GF-D8 (cell line): ENCODE measurements around the gene SDHD.
A peak's percentile ranks its signal among the peaks of the same experiment; 100 is the strongest.
"Not testable (repeated sequence)": the region's sequence is repeated elsewhere in the genome, so short reads cannot be mapped to it uniquely, and the experiment has no call there.

Source experiments
- DNase-seq: peaks from one replicate; lab custom pipeline; 2025; lab: John Stamatoyannopoulos, UW

Gene SDHD

DNA sequence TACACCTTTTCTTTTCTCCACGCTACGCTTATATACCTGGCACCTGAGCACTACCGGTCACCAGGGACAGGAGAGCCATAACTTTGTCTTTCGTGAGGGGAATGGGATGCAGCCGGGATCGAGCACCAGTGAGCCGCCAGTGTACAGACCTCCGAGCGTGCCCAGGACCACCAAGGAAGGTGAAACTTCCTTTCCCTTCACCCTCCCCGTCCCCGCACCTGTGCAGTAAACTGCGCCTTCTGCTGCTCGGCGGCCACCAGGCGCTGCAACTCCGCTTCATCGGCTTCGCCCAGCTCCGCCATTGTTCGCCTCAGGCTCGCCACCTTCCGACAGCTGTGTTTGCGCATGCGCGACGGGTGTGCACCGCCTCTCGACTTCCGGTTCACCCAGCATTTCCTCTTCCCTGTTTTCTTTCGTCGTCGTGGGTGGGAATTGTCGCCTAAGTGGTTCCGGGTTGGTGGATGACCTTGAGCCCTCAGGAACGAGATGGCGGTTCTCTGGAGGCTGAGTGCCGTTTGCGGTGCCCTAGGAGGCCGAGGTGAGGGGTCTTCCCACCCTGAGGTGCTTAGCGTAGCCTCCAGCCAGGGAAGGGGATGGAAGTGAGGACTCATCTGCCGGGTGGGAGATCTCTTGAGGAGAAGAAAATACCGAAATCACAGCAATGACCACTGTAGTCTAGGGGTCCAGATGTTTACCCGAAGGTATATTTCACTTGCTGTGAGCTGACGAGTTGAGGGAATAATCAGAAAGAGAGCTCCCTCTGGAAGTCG, at the start of gene SDHD, which contains the start of gene TIMM8B:
SDHD (plus strand) TSS at position 452 of the 770 bp plus-strand sequence; CDS start at position 487, 35 bp downstream.
TIMM8B (minus strand) TSS at position 335 of the 770 bp plus-strand sequence; CDS start at position 302, 33 bp downstream.
- peak; percentile 100 for DNase-seq

DNA sequence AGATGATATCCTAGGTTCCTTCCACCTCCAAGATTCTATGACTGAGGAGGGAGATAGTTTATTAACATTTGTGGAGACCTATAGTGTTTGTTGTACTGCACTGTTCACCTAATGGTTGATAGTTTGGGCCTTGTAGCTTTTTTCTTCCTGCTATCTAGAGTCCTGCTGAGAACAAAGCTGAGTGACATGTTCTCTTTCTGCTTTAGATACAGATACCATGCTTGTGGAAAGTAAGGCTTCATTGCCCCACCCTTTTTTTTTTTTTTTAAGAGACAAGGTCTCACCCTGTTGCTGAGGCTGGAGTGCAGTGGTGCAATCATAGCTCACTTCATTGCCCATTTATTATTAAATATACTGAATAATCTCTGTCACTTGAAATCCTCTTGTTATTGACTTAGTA, 49.1 kb upstream of the SDHD start:
- no peak for DNase-seq

DNA sequence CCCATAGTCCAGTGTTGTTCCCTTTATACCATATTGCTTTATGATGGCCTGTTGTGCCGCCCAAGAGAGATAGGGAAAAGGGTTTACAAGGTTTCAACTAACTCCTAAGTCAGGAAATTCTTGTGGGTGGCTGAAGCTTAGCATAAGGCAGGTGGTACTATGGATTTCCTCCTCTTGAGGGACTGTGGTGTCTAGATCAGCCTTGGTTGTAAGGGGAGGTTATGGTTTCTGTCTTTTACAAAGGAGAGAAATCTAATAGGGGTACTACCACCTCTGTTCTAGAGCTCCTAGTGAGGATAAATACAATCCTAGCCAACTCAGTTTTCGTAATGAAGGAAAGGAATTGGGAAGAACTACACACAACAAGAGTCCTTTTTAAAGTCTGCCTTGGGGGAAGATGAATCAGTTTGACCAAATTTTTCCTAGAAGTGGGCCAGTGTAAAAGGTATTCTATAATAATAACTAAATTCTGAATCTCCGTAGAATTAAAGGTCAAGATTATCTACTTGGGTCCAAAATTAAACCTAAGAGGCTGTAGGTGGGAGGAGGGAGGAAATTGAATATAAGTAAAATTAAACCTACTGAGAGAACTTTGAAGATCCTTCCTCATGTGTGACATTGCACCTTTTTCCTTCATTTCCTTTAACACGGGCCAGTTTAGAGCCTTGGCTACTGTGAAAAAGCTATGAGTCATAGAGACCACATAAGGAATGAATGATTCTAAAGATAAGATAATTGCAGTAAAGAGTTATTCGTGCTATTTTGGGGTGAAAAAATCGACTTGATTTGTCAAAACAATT, 44.3 kb upstream of the SDHD start:
- DNase-seq, result peak; percentile 60

DNA sequence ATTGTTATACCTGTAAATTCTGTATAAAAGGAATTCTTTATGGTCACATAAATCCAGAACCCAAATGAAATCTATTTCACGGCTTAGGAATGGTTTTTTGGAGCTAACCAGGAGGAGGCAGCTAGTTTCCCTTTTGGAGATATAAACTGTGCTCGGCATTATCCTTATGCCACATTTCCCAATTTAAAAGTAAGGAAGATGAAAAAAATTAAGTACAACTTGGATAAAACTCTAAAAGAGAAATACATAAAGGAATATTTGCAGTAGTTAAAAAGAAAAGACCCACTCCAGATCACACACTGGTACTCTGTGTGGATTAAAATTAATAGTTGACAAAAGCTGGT, 43.7 kb upstream of the SDHD start:
- DNase-seq, result no peak

DNA sequence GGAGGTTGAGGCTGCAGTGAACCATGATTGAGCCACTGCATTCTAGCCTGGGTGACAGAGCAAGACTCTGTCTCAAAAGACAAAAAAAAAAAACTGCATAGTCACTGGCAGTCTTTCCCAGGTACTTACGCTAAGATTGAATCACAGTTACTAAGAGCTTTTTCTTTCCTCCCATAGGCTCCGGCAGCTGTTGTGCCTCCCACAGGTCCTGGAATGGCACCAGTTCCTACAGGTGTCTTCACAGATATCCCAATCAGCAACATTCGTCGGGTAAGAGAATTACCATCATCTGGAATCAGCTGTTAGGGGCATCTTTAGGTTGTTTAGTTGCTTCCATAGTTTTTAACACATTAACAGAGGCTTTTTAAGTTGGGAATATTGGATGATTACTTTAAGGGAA, 41.7 kb upstream of the SDHD start:
- no peak for DNase-seq

DNA sequence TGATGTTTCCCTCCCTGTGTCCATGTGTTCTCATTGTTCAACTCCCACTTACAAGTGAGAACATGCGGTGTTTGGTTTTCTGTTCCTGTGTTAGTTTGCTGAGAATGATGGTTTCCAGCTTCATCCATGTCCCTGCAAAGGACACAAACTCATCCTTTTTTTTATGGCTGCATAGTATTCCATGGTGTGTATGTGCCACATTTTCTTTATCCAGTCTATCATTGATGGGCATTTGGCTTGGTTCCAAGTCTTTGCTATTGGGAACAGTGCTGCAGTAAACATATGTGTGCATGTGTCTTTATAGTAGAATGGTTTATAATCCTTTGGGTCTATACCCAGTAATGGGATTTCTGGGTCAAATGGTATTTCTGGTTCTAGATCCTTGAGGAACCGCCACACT, 40.0 kb upstream of the SDHD start:
- not testable (repeated sequence) for DNase-seq

DNA sequence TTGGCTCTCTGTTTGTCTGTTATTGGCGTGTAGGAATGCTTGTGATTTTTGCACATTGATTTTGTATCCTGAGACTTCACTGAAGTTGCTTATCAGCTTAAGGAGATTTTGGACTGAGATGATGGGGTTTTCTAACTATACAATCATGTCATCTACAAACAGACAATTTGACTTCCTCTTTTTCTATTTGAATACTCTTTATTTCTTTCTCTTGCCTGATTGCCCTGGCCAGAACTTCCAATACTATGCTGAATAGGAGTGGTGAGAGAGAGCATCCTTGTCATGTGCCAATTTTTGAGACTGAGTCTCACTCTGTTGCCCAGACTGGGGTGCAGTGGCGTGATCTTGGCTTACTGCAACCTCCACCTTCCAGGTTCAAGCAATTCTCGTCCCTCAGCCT, 38.4 kb upstream of the SDHD start:
- DNase-seq, result not testable (repeated sequence)

DNA sequence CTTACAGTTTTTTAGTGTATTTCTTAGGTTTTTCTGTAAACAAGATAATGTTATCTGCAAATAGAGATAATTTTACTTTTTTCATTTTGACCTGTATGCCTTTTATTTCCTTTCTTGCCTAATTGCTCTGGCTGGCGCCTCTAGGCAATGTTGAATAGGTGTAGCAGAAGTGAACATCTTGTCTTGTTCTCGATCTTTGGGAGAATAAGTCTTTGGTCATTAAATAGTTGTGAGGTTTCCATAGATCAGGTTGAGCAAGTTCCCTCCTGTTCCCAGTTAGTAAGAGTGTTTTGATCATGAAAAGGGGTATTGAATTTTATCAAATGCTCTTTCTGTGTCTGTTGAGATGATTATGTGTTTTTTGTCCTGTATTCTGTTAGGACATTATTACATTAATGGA, 36.9 kb upstream of the SDHD start:
- no peak for DNase-seq

DNA sequence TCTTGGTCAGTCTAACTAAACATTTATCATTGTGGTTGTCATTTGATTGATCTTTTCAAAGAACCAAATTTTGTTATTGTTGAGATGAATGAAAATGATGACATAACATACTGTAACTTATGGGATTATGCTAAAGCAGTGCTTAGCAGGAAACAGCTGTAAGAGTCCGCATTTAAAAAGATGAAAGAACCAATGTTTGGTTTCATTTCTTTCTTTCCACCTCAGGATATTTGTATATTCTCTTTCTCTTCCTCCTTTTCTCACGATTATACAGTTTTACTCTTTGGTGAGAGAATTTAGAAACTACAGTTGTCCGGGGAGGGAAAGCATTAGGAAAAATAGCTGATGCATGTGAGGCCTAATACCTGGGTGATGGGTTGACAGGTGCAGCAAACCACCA, 36.0 kb upstream of the SDHD start:
- DNase-seq, result no peak

DNA sequence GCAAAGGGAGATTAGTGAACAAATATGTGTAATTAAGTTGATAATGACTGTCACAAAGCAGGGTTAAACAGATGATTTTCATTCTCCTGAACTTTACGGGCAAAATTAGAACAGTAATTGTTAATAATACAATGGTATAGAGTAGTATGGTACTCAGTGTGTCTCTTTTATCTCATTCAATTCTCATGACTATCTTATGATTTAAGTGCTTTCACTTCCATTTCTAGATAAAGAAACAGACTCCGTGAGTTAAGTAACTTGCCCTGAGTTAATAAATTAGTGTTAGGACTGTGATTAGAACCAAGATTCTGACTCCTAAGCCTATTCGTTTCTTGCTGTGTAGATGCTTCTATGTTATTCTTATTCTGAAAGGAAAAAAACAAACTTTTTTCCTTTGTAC, 34.9 kb upstream of the SDHD start:
- no peak for DNase-seq

DNA sequence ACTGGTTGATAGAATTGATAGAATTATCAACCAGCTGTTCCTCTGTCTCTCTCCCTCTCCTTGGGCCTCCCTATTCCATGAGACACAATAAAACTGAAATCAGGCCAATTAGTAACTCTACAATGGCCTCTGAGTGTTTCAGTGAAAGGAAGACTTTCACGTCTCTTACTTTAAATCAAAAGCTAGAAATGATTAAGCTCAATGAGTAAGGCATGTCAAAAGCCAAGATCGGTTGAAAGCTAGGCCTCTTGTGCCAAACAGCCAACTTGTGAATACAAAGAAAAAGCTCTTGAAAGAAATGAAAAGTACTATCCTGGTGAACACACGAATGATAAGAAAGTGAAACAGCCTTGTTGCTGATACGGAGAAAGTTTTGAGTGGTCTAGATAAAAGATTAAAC, 29.5 kb upstream of the SDHD start:
- no peak for DNase-seq

DNA sequence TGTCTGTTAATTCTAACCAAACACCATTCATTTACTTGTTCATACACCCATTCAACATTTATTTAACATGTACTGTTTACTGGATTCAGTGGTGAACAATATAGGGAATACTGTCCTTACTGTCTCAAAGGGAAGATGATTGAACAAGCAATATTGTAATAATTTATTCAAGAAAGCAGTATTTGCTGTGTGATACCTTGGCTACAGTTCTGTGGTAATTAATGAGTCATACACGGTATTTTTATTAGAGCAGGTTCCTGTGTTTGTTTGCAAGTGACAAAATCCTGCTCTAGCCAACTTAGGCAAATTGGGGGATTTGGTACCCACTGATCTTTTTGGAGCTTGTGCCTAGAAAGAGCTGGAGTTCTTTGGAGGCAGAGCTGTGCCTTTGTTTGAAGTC, 28.6 kb upstream of the SDHD start:
- DNase-seq, result no peak

DNA sequence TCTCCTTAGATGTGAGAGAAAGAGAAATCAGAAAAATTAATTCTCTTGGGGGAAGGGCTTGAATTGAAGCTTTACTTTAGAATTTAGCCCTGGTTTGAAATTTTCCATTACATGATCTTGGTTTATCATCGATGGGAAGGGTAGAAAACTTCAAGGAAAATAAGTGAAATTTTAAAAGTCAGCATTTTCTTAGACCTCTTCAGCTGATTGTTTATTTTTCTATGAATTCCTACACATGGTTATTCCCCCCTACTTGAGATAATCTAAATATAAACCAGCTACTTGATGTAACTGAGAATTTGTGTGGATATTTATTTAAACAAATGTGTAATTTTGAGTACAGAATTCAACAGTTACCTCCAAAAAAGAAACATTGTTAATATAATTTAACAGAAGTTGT, 23.8 kb upstream of the SDHD start:
- DNase-seq, result no peak

DNA sequence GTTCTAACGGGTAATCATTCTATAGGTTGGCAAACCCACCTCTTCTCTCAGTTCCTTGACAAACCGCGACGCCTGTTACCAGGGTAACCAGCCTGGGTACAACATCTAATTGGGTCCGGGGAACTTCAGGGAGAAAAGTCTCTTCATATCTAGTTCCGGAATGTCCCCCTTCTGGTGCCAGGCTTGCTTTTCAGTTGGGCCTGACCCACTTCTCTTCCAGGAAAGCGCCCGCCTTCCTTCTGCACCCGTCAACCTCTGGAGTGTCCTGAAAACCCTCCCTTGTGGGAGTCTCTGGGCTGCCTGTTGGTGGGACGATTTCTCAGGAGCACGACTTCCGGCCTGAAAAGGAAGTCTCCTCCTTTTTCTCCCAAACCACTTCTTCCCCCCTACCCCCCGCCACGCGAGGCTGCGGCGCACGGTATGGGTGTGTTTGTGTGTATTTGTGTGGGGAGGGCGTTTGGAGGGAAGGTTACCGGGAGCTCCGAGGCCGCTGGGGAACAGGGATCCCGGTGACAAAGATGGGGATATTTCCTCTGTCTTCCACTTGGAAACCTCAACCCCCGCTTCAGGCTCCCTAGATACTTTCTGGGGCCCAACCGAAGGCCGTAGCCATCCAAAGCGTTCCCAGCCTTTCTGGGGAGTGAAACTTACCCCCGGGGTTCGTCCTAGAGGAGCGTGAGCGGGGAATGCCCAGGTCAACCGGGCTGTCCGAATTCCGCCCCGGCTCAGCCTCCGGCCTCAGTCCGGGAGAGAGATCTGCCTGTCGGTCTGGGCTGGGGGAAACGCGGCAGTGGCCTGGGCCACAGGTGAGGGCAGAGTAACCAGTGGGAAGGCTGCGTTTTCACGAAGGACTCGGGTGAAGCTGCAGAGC, 12.5 kb upstream of the SDHD start, which contains the start of the genes NKAPD1 and PIH1D2:
NKAPD1 (plus strand) TSS at position 359 of the 871 bp plus-strand sequence. CDS start 1,276 bp downstream, outside the sequence.
PIH1D2 (minus strand) TSS at position 77 of the 871 bp plus-strand sequence. CDS start 843 bp downstream, outside the sequence.
- DNase-seq, result peak; percentile 98

DNA sequence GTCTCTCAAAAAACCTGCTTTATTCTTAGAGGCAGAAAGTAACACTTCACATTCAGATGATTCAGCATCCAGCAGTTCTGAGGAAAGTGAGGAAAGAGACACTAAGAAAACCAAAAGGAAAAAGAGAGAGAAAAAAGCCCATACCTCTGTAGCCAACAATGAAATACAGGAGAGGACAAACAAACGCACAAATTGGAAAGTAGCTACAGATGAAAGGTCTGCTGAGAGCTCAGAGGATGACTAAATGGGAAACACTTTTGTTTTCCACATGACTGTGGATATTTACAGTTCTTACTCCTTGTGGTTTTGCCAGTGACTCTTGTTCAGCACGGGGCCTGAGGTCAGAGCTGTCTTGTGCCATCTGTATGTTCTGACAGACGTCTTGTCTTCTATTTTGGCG, 3.9 kb upstream of the SDHD start:
- DNase-seq, result no peak

DNA sequence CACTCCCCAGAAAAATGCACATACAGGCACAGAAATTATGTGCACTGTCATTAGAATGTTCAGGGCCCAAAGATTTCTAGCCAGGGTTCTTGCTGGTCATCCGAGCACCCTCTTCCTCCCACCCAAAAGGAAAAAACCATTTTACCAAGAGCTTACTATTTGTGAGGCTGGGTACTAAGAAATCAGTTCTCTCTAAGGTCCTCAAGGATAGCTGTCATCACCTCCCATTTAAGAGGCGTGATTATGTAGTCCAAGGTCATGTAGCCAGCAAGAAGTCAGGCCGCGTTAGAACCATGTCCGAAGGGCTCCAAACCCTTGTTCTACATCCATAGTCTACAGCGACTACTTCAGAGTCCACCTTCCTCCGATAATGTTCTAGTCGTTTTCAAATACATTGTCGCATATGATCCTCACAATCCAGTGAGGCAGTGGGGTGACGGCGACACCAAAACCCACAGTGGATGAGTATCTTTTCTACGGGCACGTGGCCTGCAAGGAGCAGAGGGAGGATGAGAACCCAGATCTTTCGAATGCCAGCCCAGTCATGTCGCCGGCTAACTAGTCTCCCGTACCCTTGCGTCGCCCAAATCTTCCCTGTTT, 751 bp upstream of the SDHD start:
- peak; percentile 71 for DNase-seq

DNA sequence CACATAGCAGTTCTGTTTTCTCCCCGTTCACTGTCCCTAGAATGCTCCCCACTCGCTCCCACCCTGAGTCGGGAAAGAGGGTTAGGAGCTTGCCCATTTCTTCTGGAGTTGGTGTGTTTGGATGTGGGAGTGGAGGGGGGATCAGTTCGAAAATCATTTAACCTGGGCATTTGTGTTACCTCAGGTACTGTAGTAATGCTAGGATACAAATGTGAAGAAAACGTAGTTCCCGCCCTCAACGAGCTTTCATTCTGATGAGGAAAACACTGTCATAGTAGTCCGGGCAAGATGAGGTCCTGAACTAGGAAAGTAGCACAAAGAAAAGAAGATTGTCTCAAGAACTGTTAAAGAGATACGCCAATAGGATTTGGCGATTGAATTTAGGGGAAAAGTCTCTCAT, 539 bp downstream of the SDHD start:
- DNase-seq, result no peak

DNA sequence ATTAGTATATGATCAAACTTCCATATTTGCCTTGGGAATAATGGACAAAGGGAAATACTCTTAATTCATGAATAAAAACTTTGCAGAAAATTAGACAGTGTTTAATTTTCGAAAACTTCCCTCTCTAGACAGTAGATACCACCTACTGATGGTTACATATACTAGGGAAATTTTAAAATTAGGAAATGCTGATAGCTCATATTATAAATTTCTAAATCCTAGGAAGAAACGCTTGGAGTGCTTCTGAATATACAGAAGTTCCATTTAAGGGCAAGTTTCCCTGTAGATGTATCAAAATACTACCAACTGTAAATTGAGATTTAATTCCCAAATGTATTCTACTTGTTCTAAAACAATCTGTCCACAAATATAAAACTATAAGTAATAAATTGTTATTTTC, 8.6 kb downstream of the SDHD start:
- DNase-seq, result not testable (repeated sequence)

DNA sequence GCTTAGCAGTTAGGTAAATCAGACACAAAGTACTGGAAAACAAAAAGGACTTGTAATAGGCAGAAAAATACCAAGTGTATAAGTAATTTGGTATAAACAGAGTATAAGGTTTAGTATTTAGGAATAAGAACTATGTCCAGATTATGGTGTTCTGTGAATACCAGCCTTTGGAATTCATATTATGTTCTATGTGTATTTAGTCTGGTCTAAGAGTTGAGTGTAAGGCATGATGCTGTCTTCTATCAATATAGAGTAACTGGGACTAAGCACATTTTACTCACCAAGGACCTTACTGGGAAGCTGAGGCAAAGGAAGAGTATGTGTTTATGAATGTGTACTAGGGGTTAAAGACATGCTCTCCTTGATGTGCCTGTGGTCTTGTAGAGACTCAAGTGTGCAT, 9.5 kb downstream of the SDHD start:
- no peak for DNase-seq

DNA sequence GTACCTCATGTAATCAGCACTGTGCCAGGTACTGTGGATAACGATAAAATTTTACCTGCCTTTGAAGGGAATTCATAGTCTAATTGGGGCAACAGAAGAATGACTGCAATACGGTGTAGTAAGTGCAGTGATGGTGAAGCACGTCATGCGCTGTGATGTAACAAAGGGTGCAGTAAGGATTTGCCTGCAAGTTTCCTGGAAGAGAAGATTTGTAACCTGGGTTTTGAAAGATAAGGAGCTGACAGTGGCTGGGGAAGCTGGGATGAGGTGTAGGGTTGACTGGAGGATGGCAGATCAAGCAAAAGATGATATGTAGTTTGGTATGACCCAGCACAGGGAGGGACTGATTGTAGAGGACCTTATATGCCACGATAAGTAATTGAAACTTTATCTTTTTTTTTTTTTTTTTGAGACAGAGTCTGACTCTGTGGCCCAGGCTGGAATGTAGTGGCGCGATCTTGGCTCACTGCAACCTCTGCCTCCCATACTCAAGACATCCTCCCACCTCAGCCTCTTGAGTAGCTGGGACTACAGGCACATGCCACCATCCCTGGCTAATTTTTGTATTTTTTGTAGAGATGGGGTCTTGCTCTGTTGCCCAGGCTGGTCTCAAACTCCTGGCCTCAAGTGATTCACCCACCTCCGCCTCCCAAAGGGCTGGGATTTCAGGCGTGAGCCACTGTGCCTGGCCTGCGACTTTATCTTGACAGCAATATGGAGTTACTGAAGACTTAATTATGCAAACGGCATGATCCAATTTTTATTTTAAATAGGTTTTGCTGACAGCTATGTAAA, 11.3 kb downstream of the SDHD start:
- no peak for DNase-seq

DNA sequence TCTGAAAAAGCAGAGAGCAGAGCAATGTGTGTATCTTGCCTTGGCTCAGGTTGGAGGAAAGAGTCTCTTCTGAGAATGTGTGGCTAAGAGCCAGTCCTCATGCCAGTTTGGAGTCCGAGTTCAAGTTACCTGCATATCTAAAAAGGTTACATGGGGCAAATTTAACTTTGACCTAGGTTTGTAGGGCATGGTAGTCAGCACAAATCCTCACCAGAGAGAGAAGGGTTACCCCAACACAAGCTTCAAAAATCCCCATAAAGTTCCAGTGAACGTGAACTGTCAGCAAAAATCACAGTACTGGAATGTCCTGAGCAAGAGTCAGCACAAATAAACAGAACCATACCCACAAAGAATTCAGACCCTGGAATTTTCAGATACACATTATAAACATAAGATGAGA, 13.8 kb downstream of the SDHD start:
- DNase-seq, result no peak
